ENCODE results near the gene TMEM106C. TPM values are rescaled to one million over a fixed set of nuclear protein-coding genes. Genes with fewer than 3 reads are reported as not detected.

Gene TMEM106C, protein sequence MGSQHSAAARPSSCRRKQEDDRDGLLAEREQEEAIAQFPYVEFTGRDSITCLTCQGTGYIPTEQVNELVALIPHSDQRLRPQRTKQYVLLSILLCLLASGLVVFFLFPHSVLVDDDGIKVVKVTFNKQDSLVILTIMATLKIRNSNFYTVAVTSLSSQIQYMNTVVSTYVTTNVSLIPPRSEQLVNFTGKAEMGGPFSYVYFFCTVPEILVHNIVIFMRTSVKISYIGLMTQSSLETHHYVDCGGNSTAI
- total RNA-seq: 159 and 164 TPM in 2 replicates

DNA sequence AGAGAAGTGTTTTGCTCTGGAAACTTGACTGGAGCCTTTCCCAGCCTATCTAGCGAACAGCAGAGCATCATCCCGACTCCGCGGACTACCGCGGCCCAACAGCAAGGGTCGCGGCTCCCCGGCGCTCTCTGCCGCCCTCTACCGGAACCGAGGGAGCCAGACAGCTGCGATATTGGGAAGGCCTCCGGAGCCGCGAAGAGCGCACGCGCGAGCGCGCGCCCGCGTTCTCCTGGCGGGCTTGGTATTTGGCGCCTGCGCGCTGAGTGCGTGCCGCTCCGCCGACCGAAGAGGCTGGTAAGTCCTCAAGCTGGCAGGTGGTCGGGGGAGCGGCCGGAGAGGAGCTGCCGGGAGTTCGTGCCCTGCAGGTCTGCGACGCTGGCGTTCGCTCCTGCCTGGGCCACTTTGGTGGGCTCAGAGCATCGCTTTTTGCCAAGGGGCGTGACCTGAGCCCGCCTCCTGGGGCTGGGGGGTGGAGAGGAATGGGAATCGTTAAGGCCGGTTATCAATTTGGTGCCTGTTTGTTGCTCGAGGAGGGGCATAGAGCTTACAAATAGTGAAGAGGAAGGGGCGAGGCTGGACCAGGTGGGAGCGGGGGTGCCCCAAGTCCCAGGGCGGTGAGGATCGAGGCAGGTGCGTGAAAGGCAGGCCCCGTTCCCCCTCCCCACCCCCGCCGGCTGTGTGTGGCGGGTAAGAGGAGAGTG lies at the start of gene TMEM106C:
TMEM106C (plus strand) TSS at position 257 of the 701 bp plus-strand sequence. CDS start 641 bp downstream, outside the sequence.
- TF ChIP-seq, protein P1, sequence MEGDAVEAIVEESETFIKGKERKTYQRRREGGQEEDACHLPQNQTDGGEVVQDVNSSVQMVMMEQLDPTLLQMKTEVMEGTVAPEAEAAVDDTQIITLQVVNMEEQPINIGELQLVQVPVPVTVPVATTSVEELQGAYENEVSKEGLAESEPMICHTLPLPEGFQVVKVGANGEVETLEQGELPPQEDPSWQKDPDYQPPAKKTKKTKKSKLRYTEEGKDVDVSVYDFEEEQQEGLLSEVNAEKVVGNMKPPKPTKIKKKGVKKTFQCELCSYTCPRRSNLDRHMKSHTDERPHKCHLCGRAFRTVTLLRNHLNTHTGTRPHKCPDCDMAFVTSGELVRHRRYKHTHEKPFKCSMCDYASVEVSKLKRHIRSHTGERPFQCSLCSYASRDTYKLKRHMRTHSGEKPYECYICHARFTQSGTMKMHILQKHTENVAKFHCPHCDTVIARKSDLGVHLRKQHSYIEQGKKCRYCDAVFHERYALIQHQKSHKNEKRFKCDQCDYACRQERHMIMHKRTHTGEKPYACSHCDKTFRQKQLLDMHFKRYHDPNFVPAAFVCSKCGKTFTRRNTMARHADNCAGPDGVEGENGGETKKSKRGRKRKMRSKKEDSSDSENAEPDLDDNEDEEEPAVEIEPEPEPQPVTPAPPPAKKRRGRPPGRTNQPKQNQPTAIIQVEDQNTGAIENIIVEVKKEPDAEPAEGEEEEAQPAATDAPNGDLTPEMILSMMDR (conservative IDR thresholded peaks at IDR 0.05; ENCODE audit: low read depth, low read length): peak; percentile 94
- H3K4me3 ChIP-seq (ENCODE audit: low read depth, low read length): peak within 1 kb of the TSS; percentile 96
- peak; percentile 29 for DNase-seq (ENCODE audit: low read depth)

DNA sequence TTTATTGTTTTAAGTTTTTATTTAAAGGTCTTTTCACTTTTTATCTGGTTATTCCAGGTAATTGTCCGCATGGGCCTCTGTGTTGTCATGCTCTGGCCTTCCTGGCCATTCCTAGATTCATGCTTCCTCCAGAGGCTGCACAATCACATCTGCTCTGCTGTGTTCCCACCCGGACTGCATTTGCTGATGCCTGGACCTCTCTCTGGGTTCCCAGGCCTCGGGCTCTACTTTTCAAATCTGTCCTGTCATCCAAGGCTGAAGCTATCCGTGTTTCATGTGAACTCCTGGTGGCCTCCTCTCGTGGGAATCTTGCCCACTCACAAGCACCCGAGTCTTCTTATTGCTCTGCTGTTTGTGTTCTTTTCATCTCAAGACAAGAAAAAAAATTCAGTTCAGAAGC lies 42.5 kb upstream of the TMEM106C start:
- H3K4me3 ChIP-seq (ENCODE audit: low read depth, low read length): no peak overlapping the region
- no peak for DNase-seq (ENCODE audit: low read depth)
- TF ChIP-seq, protein P1 (conservative IDR thresholded peaks at IDR 0.05; ENCODE audit: low read depth, low read length): no peak

DNA sequence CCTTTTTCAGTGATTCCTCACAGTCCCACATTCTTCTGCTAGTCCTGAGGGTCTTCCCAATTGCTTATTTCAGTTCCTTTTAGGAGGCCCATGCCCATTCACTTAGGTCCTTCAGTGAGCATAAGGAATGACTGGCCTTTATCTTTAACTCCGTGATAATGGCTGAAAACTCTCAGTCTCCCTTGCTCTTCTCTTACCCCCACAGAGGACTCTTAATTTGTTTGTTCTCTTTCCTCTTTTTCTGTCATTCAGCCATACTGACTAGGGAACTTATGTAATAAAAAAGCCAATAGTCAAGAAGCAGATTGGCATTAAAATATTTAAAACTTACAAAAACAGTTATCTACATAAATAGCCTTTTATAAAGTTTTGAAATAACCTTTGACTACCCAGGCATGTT lies 41.5 kb upstream of the TMEM106C start:
- no peak overlapping the region for H3K4me3 ChIP-seq (ENCODE audit: low read depth, low read length)
- TF ChIP-seq, protein P1 (conservative IDR thresholded peaks at IDR 0.05; ENCODE audit: low read depth, low read length): no peak
- no peak for DNase-seq (ENCODE audit: low read depth)

DNA sequence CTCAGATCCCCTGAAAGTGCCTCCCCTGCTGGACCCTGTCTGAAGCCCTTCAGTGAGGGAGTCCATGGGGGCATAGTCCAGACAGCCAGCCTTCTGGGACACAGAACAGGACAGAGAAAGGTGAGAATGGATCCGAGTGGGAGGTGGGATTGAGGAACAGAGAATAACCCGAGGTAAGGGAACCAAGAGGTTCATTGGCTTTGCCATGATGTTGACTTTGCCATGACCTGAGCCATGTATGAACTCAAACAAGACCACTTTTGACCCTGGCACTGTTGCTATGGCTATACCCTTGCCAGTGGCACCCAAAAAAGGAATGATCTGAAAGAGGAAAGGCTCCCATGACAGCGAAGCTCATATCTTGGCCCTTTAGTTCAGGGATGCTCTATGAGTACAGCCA lies 36.0 kb upstream of the TMEM106C start:
- TF ChIP-seq, protein P1 (conservative IDR thresholded peaks at IDR 0.05; ENCODE audit: low read depth, low read length): no peak
- DNase-seq (ENCODE audit: low read depth): no peak
- H3K4me3 ChIP-seq (ENCODE audit: low read depth, low read length): no peak overlapping the region

DNA sequence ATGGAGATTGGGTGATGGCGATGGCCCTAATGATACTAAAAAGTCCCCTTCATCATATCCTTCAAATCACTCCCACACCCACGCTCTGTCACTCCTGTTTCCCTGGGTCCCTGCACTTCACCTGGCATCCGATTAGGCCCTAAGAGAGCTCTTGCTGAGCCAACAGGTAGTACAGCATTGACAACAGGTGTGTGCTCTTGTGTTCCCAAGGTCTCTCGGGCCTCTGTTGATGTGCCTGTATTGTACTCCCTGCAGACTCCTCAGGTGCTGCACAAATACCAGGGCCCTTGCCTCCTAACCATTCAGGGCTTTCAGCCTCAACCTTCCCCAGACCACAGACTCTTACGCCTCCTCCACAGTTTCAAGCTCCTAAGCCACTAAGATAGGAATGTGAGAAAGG lies 32.8 kb upstream of the TMEM106C start:
- no peak for DNase-seq (ENCODE audit: low read depth)
- no peak overlapping the region for H3K4me3 ChIP-seq (ENCODE audit: low read depth, low read length)
- TF ChIP-seq, protein P1 (conservative IDR thresholded peaks at IDR 0.05; ENCODE audit: low read depth, low read length): no peak

DNA sequence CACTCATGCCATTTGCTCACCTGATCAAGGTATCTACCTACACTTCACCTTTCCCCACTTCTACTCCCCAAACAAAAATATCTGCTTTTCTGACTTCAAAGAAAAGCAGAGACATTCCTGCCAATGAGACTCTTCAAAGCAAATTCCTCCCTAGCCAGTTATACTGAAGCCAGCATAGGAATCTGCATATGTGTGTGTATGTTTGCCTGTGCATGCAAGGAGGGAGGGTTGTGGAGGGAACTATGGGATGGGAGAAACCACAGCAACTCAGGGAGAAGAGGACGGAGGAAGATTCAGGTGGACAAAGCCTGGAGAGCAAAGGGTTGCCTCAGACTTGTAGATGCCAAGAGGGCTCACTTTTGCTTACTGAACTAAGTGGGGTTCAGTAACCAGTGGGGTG lies 32.2 kb upstream of the TMEM106C start:
- no peak overlapping the region for H3K4me3 ChIP-seq (ENCODE audit: low read depth, low read length)
- TF ChIP-seq, protein P1 (conservative IDR thresholded peaks at IDR 0.05; ENCODE audit: low read depth, low read length): no peak
- no peak for DNase-seq (ENCODE audit: low read depth)

All from epithelial cell of proximal tubule (primary cell).